ENCODE results near the gene USF2.

GRCh38 chr19:35291916-35292315 is 23.2 kb downstream of the USF2 start, which contains the start of gene MAG:
- TF ChIP-seq CTCF (IDR thresholded peaks at IDR 0.05; ENCODE audit: insufficient read depth, low read depth, low read length) (no peak), EZH2 (IDR thresholded peaks at IDR 0.05; ENCODE audit: insufficient read depth, low read length) (no peak)
